Astrocyte (in vitro differentiated cells and primary cell): ENCODE measurements around the gene SENP3. TPM values are rescaled to one million over a fixed set of nuclear protein-coding genes. Genes with fewer than 3 reads are reported as not detected.

Experiments
- DNase-seq: peaks from one replicate; pipeline ENCODE4 v3.0.0-alpha.2; 2010; ENCODE audit warnings: low read depth
- FAIRE-seq: peaks from 2 replicates; lab custom pipeline; 2011; peaks lifted over from hg19 to GRCh38; lab: Jason Lieb, UNC
- H2AFZ ChIP-seq: 2 replicates; pipeline ENCODE4 v1.6.0; 2012; ENCODE audit warnings: low read depth, low read length, inconsistent platforms
- H3K27ac ChIP-seq: 2 replicates; pipeline ENCODE4 v1.5.1; 2011; ENCODE audit warnings: low read depth, low read length, inconsistent platforms
- H3K27me3 ChIP-seq: 2 replicates; pipeline ENCODE4 v1.6.0; 2011; ENCODE audit warnings: low read length, inconsistent platforms; ENCODE audit not compliant: insufficient read depth
- H3K36me3 ChIP-seq: 2 replicates; pipeline ENCODE4 v1.5.1; 2011; ENCODE audit warnings: low read length, inconsistent platforms; ENCODE audit not compliant: insufficient read depth
- H3K4me1 ChIP-seq: 2 replicates; pipeline ENCODE4 v1.5.1; 2011; ENCODE audit warnings: low read length, inconsistent platforms; ENCODE audit not compliant: insufficient read depth
- H3K4me2 ChIP-seq: 2 replicates; pipeline ENCODE4 v1.6.0; 2012; ENCODE audit warnings: low read length, inconsistent platforms
- H3K4me3 ChIP-seq: 2 replicates; pipeline ENCODE4 v1.5.1; 2011; ENCODE audit warnings: low read depth, mild to moderate bottlenecking, low read length, inconsistent platforms; ENCODE audit not compliant: insufficient read depth
- H3K79me2 ChIP-seq: 2 replicates; pipeline ENCODE4 v1.6.0; 2012; ENCODE audit warnings: mild to moderate bottlenecking, low read length, inconsistent platforms; ENCODE audit not compliant: insufficient read depth
- H3K9ac ChIP-seq: 2 replicates; pipeline ENCODE4 v1.6.0; 2012; ENCODE audit warnings: mild to moderate bottlenecking, low read length, inconsistent platforms
- H3K9me3 ChIP-seq: 2 replicates; pipeline ENCODE4 v1.5.1; 2012; ENCODE audit warnings: low read depth, mild to moderate bottlenecking, low read length, inconsistent platforms; ENCODE audit not compliant: insufficient read depth
- H4K20me1 ChIP-seq: 2 replicates; pipeline ENCODE4 v1.6.0; 2012; ENCODE audit warnings: low read length, inconsistent platforms; ENCODE audit not compliant: insufficient read depth
- H3K27ac Mint-ChIP-seq: one replicate; pipeline ENCODE4 v1.8.0; 2021; ENCODE audit warnings: mild to moderate bottlenecking, mixed read lengths; ENCODE audit not compliant: unreplicated experiment
- H3K27me3 Mint-ChIP-seq: one replicate; pipeline ENCODE4 v1.8.0; 2021; ENCODE audit warnings: low read depth, mixed read lengths; ENCODE audit not compliant: unreplicated experiment
- H3K36me3 Mint-ChIP-seq: one replicate; pipeline ENCODE4 v1.8.0; 2021; ENCODE audit warnings: low read depth, mixed read lengths; ENCODE audit not compliant: unreplicated experiment
- H3K4me1 Mint-ChIP-seq: one replicate; pipeline ENCODE4 v1.8.0; 2021; ENCODE audit warnings: low read depth, mixed read lengths; ENCODE audit not compliant: unreplicated experiment
- H3K4me3 Mint-ChIP-seq: one replicate; pipeline ENCODE4 v1.8.0; 2021; ENCODE audit warnings: mild to moderate bottlenecking, moderate library complexity, mixed read lengths; ENCODE audit not compliant: unreplicated experiment
- H3K9me3 Mint-ChIP-seq: one replicate; pipeline ENCODE4 v1.8.0; 2021; ENCODE audit warnings: mild to moderate bottlenecking, mixed read lengths; ENCODE audit not compliant: unreplicated experiment
- CTCF ChIP-seq: IDR thresholded peaks from 2 replicates; pipeline ENCODE4 v1.5.1; 2011; ENCODE audit warnings: low read depth, mild to moderate bottlenecking, inconsistent platforms, low read length, moderate library complexity; ENCODE audit not compliant: insufficient read depth
- EZH2 ChIP-seq: IDR thresholded peaks from 2 replicates; pipeline ENCODE4 v1.6.1; 2012; ENCODE audit warnings: mild to moderate bottlenecking, low read length, inconsistent platforms; ENCODE audit not compliant: insufficient read depth
- total RNA-seq: library from RNA; stranded (reverse); gene quantifications from 2 replicates; pipeline ENCODE4 v1.2.1, GENCODE V29; 2021

The SENP3 gene
- total RNA-seq, 1 donor from 2014 or later, result 51.4 TPM

DNA sequence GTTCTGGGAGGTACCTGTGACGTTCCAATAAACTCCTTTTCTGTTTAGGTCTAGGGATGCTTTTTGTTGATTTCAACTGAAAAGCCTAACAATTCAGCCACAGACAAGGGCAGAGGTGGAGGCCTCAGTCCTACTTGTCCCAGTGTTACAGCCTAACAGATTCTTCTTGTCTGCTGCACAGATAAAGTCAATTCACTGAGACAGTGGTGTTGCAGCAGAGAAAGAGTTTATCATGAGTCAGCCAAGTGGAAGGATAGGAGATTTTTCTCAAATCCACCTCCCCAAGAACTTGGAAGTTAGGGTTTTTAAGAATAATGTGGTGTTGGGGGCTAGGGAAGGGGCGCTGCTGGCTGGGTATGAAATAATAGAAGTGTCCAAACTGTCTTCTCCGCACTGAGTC is 23.7 kb upstream of the SENP3 start:
- Histone ChIP-seq H3K9ac (no peak overlapping the region), H3K4me2 (no peak overlapping the region), H4K20me1 (no peaks in the 10 kb centered on the region), H3K27ac (no peak overlapping the region), H3K27me3 (no peaks in the 10 kb centered on the region), H3K4me3 (no peak overlapping the region), H3K4me1 (peaks cover 5% of the 10 kb centered on the region), H3K36me3 (no peaks in the 10 kb centered on the region), H3K9me3 (peaks cover 9% of the 10 kb centered on the region), H2AFZ (no peak overlapping the region), H3K79me2 (no peaks in the 10 kb centered on the region)
- TF ChIP-seq EZH2, result no peak
- TF ChIP-seq CTCF, result no peak
- no peak overlapping the region for H3K4me3 Mint-ChIP-seq
- peaks cover 11% of the 10 kb centered on the region for H3K27me3 Mint-ChIP-seq
- FAIRE-seq (no peak), DNase-seq (no peak)
- H3K4me1 Mint-ChIP-seq, result peaks cover 9% of the 10 kb centered on the region
- no peak overlapping the region for H3K27ac Mint-ChIP-seq
- peaks cover 8% of the 10 kb centered on the region for H3K9me3 Mint-ChIP-seq
- H3K36me3 Mint-ChIP-seq, result peaks cover 3% of the 10 kb centered on the region

GRCh38 chr17:7538891-7539545 is 22.7 kb upstream of the SENP3 start:
- H3K27me3 Mint-ChIP-seq, result peaks cover 20% of the 10 kb centered on the region
- Histone ChIP-seq H3K9ac (peak overlapping the region; percentile 8), H3K9me3 (peaks cover 9% of the 10 kb centered on the region), H3K27ac (peak overlapping the region; percentile 23), H3K4me2 (peak overlapping the region; percentile 61), H3K36me3 (no peaks in the 10 kb centered on the region), H3K4me1 (peaks cover 5% of the 10 kb centered on the region), H2AFZ (peak overlapping the region; percentile 30), H3K79me2 (no peaks in the 10 kb centered on the region), H3K27me3 (no peaks in the 10 kb centered on the region), H3K4me3 (no peak overlapping the region), H4K20me1 (no peaks in the 10 kb centered on the region)
- H3K4me3 Mint-ChIP-seq, result peak overlapping the region; percentile 34
- peaks cover 10% of the 10 kb centered on the region for H3K9me3 Mint-ChIP-seq
- peaks cover 3% of the 10 kb centered on the region for H3K36me3 Mint-ChIP-seq
- FAIRE-seq, result no peak
- peaks cover 9% of the 10 kb centered on the region for H3K4me1 Mint-ChIP-seq
- H3K27ac Mint-ChIP-seq, result peak overlapping the region; percentile 59
- DNase-seq, result peak; percentile 70
- no peak for TF ChIP-seq CTCF
- TF ChIP-seq EZH2, result no peak

GRCh38 chr17:7541074-7541621 is 20.6 kb upstream of the SENP3 start:
- Histone ChIP-seq H3K9ac (no peak overlapping the region), H3K27ac (no peak overlapping the region), H3K9me3 (peaks cover 9% of the 10 kb centered on the region), H3K36me3 (no peaks in the 10 kb centered on the region), H4K20me1 (no peaks in the 10 kb centered on the region), H3K4me2 (no peak overlapping the region), H3K4me1 (peaks cover 5% of the 10 kb centered on the region), H3K27me3 (no peaks in the 10 kb centered on the region), H2AFZ (no peak overlapping the region), H3K4me3 (no peak overlapping the region), H3K79me2 (no peaks in the 10 kb centered on the region)
- peaks cover 10% of the 10 kb centered on the region for H3K9me3 Mint-ChIP-seq
- DNase-seq (no peak), FAIRE-seq (no peak)
- H3K4me3 Mint-ChIP-seq, result no peak overlapping the region
- no peak overlapping the region for H3K27ac Mint-ChIP-seq
- H3K27me3 Mint-ChIP-seq, result peaks cover 23% of the 10 kb centered on the region
- no peaks in the 10 kb centered on the region for H3K36me3 Mint-ChIP-seq
- TF ChIP-seq CTCF (no peak), EZH2 (no peak)
- peaks cover 9% of the 10 kb centered on the region for H3K4me1 Mint-ChIP-seq
